Pancreas (tissue), 10 donors: ENCODE measurements around the gene SLC2A6. TPM values are rescaled to one million over a fixed set of nuclear protein-coding genes. Genes with fewer than 3 reads are reported as not detected.
A peak's percentile ranks its signal among the peaks of the same experiment; 100 is the strongest.

Source experiments
- ATAC-seq, 4 donors: fragments of 200-7000 bp; cut with Tn5 transposase; one replicate each; pipeline versions ENCODE4 v1.8.0 to v1.9.1; 2020; ENCODE audit warnings: mild to moderate bottlenecking in 4 of 4, moderate library complexity in 4 of 4
- DNase-seq, 6 donors: peaks; one replicate each; pipeline ENCODE4 v3.0.0-alpha.2; 2020
- FAIRE-seq: peaks from 2 replicates; lab custom pipeline; 2012; peaks lifted over from hg19 to GRCh38; lab: Jason Lieb, UNC
- H3K27ac ChIP-seq, 4 donors: fragments of 200-600 bp; sonication (generic); 1 replicate in 3 of 4; 2 replicates in 1 of 4; pipeline versions ENCODE4 v1.5.0 to v1.8.0; 2020
- H3K27me3 ChIP-seq, 4 donors: fragments of 200-600 bp; one replicate each; pipeline ENCODE4 v1.8.0; 2021
- H3K36me3 ChIP-seq, 3 donors: fragments of 200-600 bp; sonication (generic) in 1 of 3; one replicate each; pipeline versions ENCODE4 v1.5.0 to v1.8.0; 2020 to 2021
- H3K4me1 ChIP-seq, 3 donors: fragments of 200-600 bp; one replicate each; pipeline ENCODE4 v1.8.0; 2021
- H3K4me3 ChIP-seq, 4 donors: fragments of 200-600 bp; sonication (generic) in 2 of 4; one replicate each; pipeline versions ENCODE4 v1.5.0 to v1.8.0; 2020 to 2021
- H3K9me3 ChIP-seq, 4 donors: fragments of 200-600 bp; one replicate each; pipeline ENCODE4 v1.8.0; 2021
- WGBS, 2 donors: extraction: QIAGEN DNeasy Blood & Tissue Kit; methylation state at CpG; one replicate each; pipeline ENCODE4 v1.1.7; 2013; 5-methylcytosine and 5-hydroxymethylcytosine counted together
- intact Hi-C, 3 donors: fragments of 100-400 bp; cut with DNase I; formaldehyde crosslinking; loops; one replicate each; pipeline versions ENCODE4 v1.11.1 to v1.14.2; 2022
- polyA plus RNA-seq, 2 donors: library from polyadenylated mRNA; stranded (reverse); fragments of 200-250 nt; gene quantifications; one replicate each; pipeline ENCODE4 v1.2.3, GENCODE V29; 2013
- total RNA-seq, 6 donors: library from RNA; stranded (reverse); fragmentation: NEBNext Ultra II Directional in 4 of 6; extraction: Animal tissue kit (Norgen Biotek cat#: 25700) in 4 of 6; gene quantifications; one replicate each; pipeline versions ENCODE4 v1.2.1 to v1.2.4, GENCODE V29; 2021 to 2023
- TF ChIP-seq, protein P1 (sequence below), 4 donors: fragments of 200-600 bp; sonication (generic) in 3 of 4; IDR thresholded peaks; one replicate each; pipeline versions ENCODE4 v1.5.0 to v1.8.0; 2021; ENCODE audit warnings: antibody characterized with exemption in 4 of 4
- donor health status: healthy with polysubstance abuse.
- donor health status: DM: no; HTN: no; CAD: no; lungs with moderate emphysema.
- donor health status: DM: no; HTN: no; CAD: no.
- donor health status: control.
- donor health status: control.
- donor health status: Bipolar disorder and iron deficiency.
- donor health status: DM: yes; HTN: yes; CAD: no.
- donor health status: DM: no; HTN: no; CAD: no.
- donor health status: DM: no; HTN: no; CAD: no.
- donor health status: DM: yes; HTN: yes; CAD: no.

Gene SLC2A6
- total and polyA plus RNA-seq, 8 donors = 1.1 to 6.7 (median 3.9) TPM

DNA sequence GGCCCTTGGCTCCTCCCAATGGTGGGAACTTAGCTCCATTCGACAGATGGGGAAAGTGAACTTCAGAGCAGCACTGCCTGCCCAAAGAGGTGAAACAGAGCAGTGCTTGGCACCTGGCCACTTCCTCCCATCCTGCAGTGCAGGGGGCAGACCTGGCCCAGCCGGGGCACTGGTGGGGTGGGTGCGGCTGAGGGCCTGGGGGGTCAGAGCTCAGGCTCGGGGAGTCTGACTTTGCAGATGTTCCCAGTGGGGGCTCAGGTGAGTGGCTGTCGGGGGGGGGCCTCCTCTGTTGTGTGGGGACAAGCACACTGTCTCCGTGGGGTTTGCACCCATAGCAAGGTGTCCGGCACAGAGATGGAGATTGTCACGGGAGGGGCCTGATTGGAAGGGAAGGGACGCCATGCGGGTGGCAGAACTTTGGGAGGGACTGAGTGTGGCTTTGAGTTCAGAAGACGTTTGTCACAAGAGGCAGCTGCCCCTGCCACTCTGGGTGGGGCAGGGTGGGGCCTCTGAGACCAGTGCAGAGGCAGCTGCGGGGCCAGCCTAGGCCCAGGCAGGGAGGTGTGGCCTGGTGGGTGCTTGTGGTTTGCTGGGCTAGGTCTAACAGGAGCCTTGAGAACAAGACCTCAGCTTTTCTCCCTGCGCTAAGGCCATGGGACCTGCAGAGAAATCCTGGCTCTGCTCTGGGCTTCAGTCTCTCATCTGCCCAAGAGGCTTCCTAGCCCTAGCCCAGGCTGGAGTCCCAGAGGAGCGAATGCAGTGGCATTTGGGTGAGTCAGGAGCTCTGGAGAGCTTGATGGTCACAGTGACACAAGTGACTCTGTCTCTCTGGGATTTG, 43.4 kb upstream of the SLC2A6 start:
- Histone ChIP-seq H3K27ac (peak overlapping the region in 1 of 4 donors; percentile 30), H3K36me3 (no peaks in the 10 kb centered on the region), H3K9me3 (no peaks in the 10 kb centered on the region), H3K27me3 (no peaks in the 10 kb centered on the region), H3K4me1 (no peaks in the 10 kb centered on the region), H3K4me3 (no peak overlapping the region)
- DNase-seq (peak in 2 of 6 donors; percentile 42 to 71), ATAC-seq (no peak), FAIRE-seq (no peak)
- WGBS, 2 donors = 69 to 73% methylated on average over 14 of the region's 14 CpGs
- TF ChIP-seq, protein P1, sequence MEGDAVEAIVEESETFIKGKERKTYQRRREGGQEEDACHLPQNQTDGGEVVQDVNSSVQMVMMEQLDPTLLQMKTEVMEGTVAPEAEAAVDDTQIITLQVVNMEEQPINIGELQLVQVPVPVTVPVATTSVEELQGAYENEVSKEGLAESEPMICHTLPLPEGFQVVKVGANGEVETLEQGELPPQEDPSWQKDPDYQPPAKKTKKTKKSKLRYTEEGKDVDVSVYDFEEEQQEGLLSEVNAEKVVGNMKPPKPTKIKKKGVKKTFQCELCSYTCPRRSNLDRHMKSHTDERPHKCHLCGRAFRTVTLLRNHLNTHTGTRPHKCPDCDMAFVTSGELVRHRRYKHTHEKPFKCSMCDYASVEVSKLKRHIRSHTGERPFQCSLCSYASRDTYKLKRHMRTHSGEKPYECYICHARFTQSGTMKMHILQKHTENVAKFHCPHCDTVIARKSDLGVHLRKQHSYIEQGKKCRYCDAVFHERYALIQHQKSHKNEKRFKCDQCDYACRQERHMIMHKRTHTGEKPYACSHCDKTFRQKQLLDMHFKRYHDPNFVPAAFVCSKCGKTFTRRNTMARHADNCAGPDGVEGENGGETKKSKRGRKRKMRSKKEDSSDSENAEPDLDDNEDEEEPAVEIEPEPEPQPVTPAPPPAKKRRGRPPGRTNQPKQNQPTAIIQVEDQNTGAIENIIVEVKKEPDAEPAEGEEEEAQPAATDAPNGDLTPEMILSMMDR (IDR thresholded peaks at IDR 0.05) = no peak
- intact Hi-C loops = no loop called here

DNA sequence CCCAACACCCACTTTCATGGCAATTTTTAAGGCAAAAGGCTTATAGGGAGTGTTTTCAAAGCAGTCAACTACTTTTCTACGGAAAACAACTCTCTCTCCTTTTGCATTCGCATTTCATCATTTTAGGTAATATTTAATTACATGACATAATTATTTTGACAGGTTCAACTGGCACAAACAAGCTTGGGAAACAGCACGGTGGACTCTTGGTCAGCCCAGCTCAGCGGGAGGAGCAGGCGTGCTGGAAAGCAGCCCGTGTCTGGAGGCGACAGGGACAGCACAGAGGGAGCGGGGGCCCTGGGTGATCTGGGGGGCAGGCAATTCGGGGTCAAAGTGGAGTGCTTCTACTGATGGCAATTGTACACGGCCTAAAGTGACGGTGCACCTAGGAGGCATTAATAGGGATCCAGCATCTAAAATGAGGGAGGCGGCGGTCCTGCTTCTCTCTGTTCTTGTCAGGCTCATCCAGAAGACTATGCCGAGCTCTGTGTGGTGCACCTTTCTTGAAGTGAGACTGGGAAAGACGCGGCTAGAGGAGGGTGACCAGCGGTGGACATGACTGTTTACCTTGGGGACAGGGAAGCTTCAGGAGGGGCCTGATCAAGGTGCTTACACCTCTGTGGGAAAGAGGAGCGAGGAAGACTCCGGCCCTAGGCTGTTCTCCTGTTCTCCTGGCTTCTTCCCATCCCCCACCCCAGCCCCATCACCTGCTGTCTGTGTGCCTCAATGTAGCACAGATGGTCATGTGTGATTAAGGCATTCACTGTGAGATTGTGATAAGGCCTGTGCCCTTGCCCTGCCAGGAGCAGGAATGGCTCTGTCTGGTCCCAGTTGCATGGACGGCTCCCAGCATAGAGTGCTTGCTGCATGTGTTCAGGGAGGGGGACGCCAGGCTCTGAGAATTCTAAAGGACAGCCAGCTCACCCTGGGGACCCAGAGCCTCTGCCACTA, 42.5 kb upstream of the SLC2A6 start:
- intact Hi-C loops = no loop called here
- Histone ChIP-seq H3K4me3 (no peak overlapping the region), H3K4me1 (no peaks in the 10 kb centered on the region), H3K27ac (peak overlapping the region in 2 of 4 donors; percentile 41 to 58), H3K27me3 (no peaks in the 10 kb centered on the region), H3K36me3 (no peaks in the 10 kb centered on the region), H3K9me3 (no peaks in the 10 kb centered on the region)
- DNase-seq (peak in 3 of 6 donors; percentile 50 to 74 (median 53)), FAIRE-seq (no peak), ATAC-seq (peak; percentile 52 to 79 (median 67))
- TF ChIP-seq, protein P1 (IDR thresholded peaks at IDR 0.05) = no peak
- WGBS, 2 donors = 64 to 67% methylated on average over 21 of the region's 21 CpGs

DNA sequence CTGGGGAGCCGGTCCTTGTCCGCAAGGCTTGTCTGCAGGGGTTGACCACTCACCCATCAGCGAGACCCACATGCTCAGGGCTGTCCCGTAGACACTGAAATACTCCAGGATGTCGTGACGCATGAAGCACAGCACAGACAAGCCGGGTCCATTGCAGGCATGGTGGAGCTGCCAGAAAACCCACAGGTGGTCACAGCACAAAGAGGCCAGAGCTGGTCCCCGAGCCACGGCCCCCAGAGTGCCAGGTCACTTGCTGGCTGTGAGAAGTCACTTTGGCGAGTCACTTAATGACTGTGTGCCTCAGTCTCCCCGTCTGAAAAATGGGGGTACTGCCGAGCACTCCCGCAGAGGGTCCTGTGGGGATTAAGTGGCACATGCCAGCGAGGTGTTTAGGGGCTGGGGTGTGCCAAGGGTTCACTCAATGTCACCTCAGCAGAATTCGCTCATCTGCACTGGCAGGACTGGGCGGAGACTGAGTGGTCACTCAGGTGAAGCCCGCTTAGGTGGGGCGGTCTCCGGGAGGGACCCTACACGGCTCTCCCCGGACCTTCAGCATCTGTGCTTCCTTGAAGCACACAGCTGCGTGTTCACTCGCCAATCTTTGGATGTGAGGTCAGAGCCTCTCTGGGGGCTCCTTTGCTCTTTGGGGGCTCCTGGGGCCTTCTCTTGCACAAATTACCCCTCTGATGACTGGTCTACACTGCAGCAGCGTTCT, 41.4 kb upstream of the SLC2A6 start:
- FAIRE-seq (no peak), ATAC-seq (no peak), DNase-seq (peak in 3 of 6 donors; percentile 11 to 41 (median 13))
- no peaks in the 10 kb centered on the region for H3K36me3 ChIP-seq
- H3K4me1 ChIP-seq = no peaks in the 10 kb centered on the region
- TF ChIP-seq, protein P1 (IDR thresholded peaks at IDR 0.05) = no peak
- intact Hi-C loops = no loop called here
- no peaks in the 10 kb centered on the region for H3K27me3 ChIP-seq
- no peaks in the 10 kb centered on the region for H3K9me3 ChIP-seq
- H3K4me3 ChIP-seq = no peak overlapping the region
- H3K27ac ChIP-seq = peak overlapping the region in 2 of 4 donors; percentile 41 to 58
- WGBS, 2 donors = 73 to 79% methylated on average over 24 of the region's 24 CpGs

DNA sequence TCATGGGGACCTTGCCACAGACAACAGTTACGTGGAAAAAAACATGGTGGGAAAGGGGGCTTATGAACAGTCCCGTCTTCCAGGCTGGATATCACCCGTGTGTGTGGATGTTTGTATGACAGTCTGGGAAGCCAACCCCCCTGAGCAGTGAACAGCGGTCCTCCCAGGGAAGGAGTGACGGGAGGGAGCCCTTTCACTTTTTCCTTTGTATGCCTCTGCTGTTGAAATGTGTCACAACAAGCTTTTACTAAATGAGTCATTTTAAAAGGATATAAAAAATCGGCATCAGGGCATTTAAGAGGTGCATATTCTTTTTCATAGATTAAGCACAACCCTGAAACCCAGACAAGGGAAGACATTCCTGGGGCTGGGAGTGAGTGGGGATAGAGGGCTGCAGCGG, 40.8 kb upstream of the SLC2A6 start:
- no peaks in the 10 kb centered on the region for H3K4me1 ChIP-seq
- 63 to 66% methylated on average over 7 of the region's 7 CpGs for WGBS, 2 donors
- no peak overlapping the region for H3K4me3 ChIP-seq
- FAIRE-seq = no peak
- H3K27ac ChIP-seq = no peak overlapping the region
- no peaks in the 10 kb centered on the region for H3K9me3 ChIP-seq
- peak in 1 of 6 donors; percentile 6 for DNase-seq
- intact Hi-C loops = no loop called here
- TF ChIP-seq, protein P1 (IDR thresholded peaks at IDR 0.05) = no peak
- no peaks in the 10 kb centered on the region for H3K27me3 ChIP-seq
- H3K36me3 ChIP-seq = no peaks in the 10 kb centered on the region
- ATAC-seq = no peak
